GM23338 (cell line): ENCODE measurements around the gene N4BP2L1.

Experiments
- EZH2phosphoT487 ChIP-seq: fragments of 200-600 bp; sonication (generic); IDR thresholded peaks from one replicate; pipeline ENCODE4 v1.8.1; 2018; ENCODE audit warnings: antibody characterized with exemption; ENCODE audit not compliant: unreplicated experiment
- POLR2AphosphoS5 ChIP-seq: IDR thresholded peaks from 2 replicates; pipeline ENCODE4 v1.6.1; 2016; ENCODE audit warnings: antibody characterized with exemption, low read depth
- TF ChIP-seq, protein P1 (sequence below), 2 experiments: fragments of 200-600 bp in 1 of 2; sonication (generic) in 1 of 2; conservative IDR thresholded peaks; 2 replicates each; pipeline versions ENCODE4 v1.5.1 to v1.6.1; 2016 to 2017; ENCODE audit warnings: antibody characterized with exemption in 2 of 2, low read depth in 2 of 2, mild to moderate bottlenecking in 2 of 2, moderate library complexity in 1 of 2

DNA sequence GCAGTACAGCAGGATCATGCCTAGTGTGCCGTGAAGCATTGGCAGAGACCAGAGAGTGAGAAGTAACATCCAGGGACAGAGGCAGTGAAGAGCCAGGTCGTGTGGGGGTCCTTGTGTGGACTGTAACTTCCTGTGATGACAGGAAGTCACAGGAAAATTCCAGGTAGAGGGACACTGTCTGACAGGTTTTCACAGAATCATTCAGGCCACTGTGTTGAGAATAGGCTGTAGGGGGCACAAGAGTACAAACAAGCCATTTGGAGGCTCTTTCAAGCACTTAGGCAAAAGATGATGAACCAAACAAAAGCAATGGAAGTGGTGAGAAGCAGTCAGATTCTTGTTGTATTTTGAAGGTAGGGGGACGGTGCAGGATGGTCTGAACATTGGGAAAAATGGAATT is 46.4 kb downstream of the N4BP2L1 start:
- TF ChIP-seq, protein P1, sequence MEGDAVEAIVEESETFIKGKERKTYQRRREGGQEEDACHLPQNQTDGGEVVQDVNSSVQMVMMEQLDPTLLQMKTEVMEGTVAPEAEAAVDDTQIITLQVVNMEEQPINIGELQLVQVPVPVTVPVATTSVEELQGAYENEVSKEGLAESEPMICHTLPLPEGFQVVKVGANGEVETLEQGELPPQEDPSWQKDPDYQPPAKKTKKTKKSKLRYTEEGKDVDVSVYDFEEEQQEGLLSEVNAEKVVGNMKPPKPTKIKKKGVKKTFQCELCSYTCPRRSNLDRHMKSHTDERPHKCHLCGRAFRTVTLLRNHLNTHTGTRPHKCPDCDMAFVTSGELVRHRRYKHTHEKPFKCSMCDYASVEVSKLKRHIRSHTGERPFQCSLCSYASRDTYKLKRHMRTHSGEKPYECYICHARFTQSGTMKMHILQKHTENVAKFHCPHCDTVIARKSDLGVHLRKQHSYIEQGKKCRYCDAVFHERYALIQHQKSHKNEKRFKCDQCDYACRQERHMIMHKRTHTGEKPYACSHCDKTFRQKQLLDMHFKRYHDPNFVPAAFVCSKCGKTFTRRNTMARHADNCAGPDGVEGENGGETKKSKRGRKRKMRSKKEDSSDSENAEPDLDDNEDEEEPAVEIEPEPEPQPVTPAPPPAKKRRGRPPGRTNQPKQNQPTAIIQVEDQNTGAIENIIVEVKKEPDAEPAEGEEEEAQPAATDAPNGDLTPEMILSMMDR (conservative IDR thresholded peaks at IDR 0.05; ENCODE audit: low read depth in 2 of 2), result peak; percentile 69 to 82
- TF ChIP-seq POLR2AphosphoS5 (no peak), EZH2phosphoT487 (no peak)
